IPS-18c (cell line): ENCODE measurements around the gene DAP.
A peak's percentile ranks its signal among the peaks of the same experiment; 100 is the strongest.

Source experiments
- H3K4me3 ChIP-seq: 2 replicates; pipeline ENCODE4 v1.7.0; 2013; ENCODE audit warnings: low read depth, mild to moderate bottlenecking, low read length, moderate library complexity; ENCODE audit not compliant: insufficient read depth
- H3K9me3 ChIP-seq: one replicate; pipeline ENCODE4 v1.6.1; 2013; ENCODE audit warnings: mild to moderate bottlenecking, low read length, moderate library complexity; ENCODE audit not compliant: control insufficient read depth, insufficient read depth

Gene DAP

DNA sequence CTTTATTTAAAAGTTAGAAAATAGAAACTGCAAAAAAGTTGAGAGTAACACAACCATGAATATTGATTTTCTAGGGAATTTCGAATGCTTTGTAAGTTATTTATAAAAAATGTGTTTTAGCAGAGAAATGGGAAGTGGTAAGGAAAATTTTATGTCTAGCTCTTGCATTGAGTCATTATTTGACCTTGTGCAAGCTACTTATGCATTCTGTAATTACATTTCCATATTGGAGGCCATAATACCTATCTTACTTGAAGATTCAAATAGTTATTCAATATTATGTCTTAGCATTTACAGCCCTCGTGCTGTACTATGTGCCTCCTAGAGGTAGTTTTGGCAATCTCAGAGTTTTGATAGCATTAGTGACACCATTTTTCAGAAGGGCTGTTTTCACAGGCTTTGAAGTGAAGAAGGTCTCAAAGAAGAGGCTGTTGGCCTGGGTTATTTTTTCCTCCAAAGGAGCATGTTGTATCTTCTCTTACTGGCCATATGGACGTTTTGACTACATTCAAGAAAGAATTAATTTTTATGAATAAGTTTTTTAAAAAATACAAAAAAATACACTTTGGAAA lies 7.4 kb upstream of the DAP start:
- Histone ChIP-seq H3K4me3 (no peak overlapping the region), H3K9me3 (no peaks in the 10 kb centered on the region)

DNA sequence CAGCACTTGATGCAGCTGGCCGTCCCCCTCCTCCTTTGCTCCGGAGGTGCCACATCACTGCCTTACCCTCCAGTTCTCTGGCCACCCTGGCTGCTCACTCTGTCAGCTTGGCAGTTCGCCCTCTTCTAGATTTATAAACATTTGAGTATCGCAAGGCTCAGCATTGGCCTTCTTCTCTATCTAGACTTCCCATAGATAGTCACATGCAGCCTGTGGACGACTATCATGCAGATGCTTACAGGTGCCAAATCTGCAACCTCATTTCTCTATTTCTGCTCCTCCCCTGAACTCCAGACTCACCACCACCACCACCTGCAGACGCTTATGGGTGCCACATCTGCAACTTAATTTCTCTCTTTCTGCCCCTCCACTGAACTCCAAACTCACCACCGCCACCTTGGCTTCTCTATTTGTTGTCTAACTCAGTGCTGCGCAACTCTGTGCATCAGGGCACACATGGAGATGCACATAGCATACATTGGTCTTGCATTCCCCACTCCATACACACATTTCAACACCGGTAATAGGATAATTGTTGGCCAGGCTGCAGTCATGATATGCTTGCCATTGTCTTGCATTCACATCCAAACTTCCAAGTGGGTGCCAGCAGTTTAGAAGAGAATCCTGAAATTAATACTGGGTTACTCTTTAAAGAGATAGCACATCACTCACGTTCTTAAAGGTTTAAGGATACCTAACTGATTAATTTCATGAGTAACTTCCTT lies 1.9 kb upstream of the DAP start:
- Histone ChIP-seq H3K9me3 (no peaks in the 10 kb centered on the region), H3K4me3 (no peak overlapping the region; the same call in 1 of the 2 replicates)

DNA sequence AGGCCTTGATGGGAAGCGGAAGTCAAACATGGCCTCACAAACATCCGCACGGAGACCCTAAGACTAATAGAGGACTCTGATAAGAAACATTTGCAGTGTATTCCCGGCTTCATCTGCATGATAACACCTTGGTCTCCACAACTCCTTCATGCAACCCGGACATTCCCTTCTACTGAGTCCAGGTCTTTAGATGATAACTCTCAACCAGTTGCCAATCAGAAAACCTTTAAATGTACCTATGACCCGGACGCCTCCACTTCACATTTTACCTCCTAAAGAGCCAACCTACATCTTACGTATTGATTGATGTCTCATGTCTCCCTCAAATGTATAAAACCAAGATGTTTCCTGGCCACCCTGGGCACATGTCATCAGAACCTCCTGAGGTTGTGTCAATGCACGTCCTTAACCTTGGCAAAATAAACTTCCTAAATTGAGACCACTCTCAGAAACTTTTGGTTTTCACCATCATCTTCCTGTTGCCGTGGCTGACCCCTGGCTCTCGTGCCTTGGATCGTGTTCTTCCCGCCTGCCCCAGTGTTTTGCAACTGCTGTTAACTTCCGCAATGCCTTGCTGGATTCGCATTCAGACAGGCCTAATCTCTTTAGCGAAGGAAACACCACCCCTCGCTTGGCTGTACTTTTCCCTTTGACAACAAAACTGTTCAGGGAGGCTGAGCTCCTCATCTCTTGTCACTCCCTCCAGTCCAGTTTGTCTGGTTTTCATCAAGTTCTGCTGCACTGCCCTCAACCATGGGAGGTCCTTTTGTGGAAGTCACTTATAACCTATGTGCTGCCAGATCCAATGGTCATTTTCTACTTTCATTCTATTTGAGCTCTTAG lies 1.1 kb upstream of the DAP start:
- peak overlapping the region; percentile 77 for H3K4me3 ChIP-seq
- no peaks in the 10 kb centered on the region for H3K9me3 ChIP-seq

DNA sequence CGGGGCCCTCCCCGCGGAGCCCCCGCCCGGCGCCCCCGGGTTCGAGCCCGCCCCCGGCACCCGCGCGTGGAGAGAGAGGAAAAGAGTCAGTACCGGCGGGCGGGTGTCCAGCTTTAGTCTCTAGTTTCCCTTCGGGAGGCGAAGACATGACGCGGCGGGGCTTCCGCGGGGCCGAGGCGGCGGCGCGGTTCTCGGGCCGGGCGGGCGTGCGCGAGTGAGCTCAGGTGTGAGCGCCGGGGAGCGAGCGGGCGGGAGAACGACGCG lies 181 bp downstream of the DAP start:
- Histone ChIP-seq H3K4me3 (peak overlapping the region; percentile 63), H3K9me3 (no peaks in the 10 kb centered on the region)

DNA sequence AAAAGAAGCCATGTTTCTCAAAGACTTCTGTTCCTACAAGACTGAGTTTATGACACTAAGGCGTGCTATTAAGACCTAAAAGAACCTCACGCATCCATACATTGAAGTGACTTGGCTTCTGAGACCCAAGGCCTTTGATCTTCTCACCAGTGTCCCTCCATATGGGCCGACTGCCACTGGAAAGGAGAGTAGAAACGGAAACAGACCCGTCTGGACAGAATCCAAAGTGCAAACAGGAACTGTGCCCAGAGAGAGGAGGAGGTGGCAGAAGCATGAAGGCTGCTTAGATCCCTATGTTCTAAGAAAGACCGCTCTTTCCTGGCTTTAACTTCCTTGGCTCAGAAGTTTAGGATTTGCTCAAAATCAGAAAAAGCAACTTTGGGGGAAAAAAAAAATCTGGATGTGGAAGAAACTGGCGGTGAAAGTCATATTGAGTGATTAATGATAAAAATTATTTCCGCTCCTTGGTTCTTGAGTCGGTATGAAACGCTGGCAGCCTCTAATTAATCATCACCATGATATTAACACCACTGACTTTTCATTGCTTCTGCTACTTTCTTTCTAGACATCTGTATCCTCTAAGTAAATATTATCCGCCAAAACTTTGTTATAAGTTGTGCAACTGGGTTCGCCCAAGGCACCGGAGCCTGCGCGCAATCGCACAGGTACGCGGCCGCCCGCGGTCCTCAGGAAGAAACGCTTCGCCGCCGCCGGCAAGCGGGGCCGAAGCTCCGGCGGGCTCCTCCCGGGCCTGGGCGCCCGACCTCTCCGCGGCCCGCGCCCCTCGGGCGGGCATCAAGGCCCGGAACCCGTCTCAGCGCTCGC lies 726 bp downstream of the DAP start:
- Histone ChIP-seq H3K4me3 (peak overlapping the region; percentile 63), H3K9me3 (no peaks in the 10 kb centered on the region)

DNA sequence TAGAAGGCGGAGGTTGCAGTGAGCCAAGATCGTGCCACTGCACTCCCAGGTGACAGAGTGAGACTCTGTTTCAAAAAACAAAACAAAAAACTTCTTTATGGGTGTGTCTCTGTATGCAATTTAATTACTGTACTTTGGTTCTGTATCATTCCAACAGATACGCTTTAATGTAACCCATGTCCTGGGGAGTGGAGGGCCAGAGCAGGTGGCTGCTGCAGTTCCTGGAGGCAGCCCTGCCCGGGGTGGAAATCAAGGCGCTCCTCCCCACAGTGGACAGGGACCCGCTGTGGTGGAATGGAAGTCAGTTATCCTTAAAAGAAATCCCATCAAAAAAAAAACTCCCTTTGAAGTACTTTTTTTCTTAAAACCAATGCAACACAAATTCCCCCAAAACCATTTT lies 1.9 kb downstream of the DAP start:
- no peaks in the 10 kb centered on the region for H3K9me3 ChIP-seq
- no peak overlapping the region for H3K4me3 ChIP-seq

DNA sequence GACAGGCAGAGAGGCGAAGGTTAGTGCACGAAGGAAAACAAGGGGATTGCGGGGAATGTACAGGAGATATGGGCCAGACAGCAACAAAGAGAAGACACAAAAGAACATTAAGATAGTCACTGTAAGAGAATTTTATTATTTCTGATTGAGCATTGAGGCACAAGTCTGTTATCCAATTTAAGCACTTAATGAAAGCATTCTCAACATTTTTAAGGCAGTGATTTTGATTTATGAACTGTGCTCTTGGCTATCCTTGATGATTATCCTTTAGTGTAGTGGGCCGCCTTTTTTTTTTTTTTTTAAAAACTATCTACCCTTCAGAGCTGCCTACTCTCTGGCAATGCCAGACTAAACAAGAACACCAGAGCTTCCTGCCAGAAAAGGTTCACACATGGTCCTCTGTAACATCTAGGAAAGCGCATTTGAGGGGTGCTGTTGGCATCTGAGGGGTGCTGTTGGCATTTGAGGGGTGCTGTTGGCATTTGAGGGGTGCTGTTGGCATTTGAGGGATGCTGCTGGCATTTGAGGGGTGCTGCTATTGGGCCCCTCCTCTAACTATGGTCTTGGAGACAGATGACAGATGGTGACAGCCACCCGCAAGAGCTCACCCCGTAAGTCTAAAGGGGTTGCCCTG lies 3.0 kb downstream of the DAP start:
- no peaks in the 10 kb centered on the region for H3K9me3 ChIP-seq
- no peak overlapping the region for H3K4me3 ChIP-seq

DNA sequence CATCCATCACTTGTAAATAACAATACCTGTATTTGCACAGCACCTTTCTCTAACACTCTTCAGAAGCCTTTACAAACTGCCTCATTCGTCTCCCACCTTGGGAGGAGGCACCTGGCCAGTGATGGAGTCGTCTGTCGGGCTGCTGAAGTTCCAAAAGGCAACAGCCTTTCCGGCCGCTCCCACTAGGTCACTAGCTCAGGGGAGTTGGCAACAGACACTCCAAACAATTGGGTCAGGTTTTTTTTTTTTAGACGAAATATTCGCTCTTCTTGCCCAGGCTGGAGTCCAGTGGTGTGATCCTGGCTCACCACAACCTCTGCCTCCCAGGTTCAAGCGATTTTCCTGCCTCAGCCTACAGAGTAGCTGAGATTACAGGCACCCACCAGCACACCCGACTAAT lies 4.0 kb downstream of the DAP start:
- H3K9me3 ChIP-seq = no peaks in the 10 kb centered on the region
- no peak overlapping the region for H3K4me3 ChIP-seq

DNA sequence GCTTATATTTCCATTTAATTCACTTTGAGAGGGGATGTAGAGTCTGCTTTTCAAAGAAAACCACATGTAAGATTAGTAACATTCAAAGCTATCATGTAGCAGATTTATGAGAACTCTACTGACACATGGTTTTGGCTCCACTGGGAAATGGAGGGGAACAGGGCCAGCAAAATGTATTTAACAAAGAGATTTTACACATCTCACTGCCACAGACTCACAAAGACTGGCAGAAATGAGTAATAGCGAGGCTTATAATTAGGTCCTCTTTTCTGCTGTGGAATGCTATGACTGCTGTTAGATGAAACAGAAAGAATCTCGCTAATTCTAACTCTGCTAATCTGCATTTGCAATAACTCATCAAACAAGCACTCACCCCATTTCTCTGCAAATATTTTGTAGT lies 4.5 kb downstream of the DAP start:
- Histone ChIP-seq H3K4me3 (no peak overlapping the region), H3K9me3 (no peaks in the 10 kb centered on the region)

DNA sequence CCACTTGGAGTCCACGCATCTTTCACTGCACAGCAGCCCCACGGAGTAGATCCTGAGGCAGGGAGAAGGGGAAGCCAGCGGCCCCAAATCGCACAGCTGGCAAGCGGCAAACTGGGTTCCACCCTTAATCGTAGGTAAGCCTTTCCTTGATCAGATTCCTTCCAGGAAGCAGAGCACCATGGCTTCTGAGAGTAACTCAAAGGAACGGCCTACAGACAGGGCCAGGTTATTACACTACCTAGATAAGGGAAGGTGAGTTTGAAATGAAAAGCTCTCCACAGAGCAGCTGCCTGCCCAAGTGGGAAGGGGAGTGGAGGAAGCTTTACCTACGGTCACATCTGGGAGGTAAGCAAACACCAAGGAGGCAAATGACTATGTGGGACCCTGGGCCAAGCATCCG lies 7.9 kb downstream of the DAP start:
- no peaks in the 10 kb centered on the region for H3K9me3 ChIP-seq
- H3K4me3 ChIP-seq = no peak overlapping the region

DNA sequence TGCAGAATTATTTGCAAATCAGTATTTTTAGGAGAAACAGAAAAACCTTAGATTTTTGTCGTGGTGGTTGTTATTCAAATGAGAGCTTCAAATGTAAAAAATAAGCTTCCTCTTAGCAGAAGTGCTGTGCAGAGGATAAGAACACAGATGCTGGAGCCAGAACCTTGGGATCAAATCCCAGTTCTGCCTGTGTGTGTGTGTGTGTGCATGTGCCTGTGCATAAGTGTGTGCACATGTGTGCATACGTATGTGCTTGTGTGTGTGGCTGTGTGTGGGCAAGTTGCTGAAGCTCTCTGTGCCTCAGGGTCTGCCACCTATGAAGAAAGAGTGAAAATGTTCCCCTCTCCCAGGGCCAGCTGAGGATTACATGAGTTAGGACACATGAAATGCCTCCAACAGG lies 8.6 kb downstream of the DAP start:
- no peaks in the 10 kb centered on the region for H3K9me3 ChIP-seq

DNA sequence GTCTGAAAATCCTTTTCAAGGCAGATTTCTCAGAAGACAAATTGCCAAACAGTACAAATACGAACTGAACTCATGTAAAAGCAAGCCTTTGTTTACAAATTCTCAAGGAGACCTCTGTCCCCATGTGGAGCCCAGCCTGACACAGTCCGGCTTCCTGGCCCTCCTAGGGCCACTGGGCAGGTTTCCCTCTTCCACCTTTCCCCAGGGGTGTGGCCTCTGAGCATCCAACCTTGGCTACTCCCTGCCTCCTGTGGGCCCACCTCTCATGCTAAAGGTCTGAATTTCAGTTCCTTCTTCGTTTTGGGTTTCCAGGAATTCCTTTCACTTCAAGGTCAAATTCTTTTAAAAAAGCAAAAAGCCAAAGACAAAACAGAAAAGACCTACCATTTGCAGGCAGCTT lies 10.1 kb downstream of the DAP start:
- H3K9me3 ChIP-seq = peaks cover 2% of the 10 kb centered on the region
- no peak overlapping the region for H3K4me3 ChIP-seq

More for the DNA sequence above, 8.6 kb downstream of the DAP start:
- no peak overlapping the region for H3K4me3 ChIP-seq

DNA sequence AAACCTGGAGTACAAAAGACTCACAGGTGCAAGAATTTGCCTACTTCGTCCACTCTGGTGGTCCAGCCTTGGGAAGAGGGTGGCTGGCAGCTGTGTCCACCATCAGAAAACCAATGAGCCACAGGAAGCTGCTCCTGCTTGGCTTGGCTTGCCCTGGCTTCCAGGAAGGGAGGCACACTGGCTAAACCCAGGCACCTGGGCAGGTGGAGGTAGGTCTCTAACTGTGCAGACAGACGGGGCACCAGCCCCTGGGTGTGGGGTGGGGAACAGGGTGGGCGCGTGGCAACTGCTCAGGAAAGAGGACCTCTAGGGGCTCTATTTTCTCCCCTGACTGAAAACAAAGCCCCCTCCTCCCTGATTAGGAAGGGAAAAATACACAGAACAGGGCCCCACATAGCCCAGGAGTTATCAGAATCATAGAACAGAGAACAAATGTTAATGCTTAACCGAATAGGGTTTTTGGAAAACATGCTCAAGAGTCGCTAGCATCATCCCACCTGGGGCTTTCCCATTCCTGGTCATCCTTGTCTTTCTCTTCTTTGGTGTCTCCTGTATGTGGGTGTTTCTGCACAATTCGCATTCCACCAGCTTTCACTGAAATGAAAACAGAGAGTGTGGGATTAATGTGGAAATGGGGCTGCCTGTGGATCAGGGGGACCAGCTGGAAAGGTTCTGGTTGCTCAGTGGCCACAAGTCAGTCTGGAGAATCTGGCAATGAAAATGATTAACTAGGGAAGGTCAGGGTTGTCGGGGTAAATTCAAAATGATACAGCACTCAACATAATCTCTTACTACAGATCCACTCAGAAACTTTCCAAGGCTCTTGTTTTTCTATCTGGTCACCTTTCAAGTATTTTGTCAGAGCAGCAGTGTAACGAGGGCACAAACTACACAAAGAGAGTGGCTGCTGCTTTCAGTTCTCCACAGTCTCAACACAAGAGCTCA lies 13.1 kb downstream of the DAP start:
- Histone ChIP-seq H3K4me3 (no peak overlapping the region), H3K9me3 (peaks cover 4% of the 10 kb centered on the region)

DNA sequence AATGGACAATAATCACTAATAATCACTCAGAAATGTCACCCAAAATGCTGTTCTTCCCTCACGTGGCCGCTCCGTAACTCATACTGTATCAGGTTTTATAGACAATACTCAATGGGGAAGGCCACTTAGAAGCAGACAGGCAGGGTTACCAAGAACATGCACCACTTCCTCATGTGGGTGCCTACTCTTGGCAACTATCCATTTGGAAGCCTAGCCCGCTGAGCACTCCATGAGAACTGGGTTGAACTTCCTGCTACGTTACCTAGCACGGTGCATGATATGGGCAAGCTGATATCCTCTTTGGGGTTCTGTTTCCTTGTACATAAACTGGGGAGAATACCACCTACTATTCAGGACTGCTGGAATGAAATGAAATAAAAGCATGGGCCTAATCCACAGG lies 14.3 kb downstream of the DAP start:
- Histone ChIP-seq H3K9me3 (peaks cover 4% of the 10 kb centered on the region), H3K4me3 (no peak overlapping the region)

DNA sequence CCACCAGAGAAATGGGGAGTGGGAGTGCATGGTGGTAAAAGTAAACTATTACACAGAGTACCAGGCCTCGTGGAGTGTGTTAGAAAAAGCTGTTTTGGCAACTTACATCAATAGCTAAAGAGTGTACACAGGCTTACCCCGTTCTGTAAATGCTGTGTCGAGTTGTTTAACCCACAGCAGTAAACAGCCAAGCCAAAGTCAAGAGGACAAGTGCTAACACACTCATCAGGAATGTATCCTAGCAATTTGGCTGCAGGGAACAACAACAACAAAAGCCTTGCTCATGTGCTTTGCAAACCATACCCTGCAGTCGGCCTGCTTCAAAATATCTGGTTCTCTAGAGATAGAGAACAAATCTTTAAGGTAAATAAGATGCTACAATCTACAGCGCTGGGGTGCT lies 15.9 kb downstream of the DAP start:
- Histone ChIP-seq H3K9me3 (peaks cover 4% of the 10 kb centered on the region), H3K4me3 (no peak overlapping the region)

DNA sequence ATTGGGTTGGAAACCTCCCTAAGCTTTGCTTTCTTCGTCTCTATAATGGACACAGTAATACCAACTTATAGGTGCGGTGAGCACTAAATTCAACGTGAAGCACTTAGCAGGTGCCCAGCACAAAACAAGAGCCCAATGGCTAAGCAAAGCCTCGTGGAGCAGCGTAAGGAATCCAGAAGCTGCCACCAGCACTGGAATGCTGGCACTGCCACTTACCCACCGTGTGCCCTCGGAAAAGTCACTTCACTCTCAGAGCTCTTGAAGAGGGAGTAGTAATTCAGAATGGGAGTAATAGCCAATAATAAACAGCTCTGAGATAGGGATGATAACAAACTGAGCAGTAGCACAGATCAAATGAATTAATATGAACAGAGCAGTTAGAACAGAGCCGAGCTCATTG lies 16.4 kb downstream of the DAP start:
- H3K9me3 ChIP-seq = peaks cover 7% of the 10 kb centered on the region
- no peak overlapping the region for H3K4me3 ChIP-seq
